ENCODE data around the gene PRDM16.

The PRDM16 gene

DNA sequence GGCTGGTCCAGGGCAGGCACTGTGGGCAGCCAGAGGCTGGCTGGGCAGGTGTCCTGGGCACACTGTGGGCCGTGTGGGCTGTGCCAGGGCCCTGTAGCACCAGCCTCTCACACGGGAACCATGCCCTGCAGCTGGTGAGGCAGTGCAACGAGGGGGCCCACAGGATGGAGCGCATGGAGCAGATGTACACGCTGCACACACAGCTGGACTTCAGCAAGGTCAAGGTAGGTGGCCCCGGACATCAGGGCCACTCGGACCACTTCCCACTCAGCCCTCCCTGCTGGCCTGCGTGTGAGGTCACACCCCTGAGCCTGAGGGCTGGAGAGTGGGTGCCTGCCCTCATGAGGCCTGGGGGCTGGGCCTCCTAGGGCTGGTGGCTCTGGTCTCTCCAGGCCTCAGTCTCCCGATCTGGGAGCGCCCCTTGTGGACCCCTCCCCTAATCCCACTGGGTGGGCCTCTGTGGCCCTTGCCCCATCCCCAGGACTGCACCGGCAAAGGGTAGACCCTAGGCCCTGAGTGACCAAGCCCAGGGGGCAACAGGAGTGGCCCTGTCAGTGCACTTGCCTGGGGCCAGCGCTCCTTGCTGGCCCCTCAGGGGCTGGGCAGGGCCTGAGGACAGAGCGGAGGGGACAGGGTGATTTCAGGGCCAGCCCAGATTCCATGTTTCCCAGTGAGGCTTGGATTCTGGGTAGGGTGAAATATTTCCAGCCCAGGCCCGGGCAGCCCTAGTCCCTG is 407.0 kb downstream of the PRDM16 start:
- no peak for DNase-seq (ENCODE audit: extremely low read depth in 1 of 2, low read depth in 1 of 2)

DNA sequence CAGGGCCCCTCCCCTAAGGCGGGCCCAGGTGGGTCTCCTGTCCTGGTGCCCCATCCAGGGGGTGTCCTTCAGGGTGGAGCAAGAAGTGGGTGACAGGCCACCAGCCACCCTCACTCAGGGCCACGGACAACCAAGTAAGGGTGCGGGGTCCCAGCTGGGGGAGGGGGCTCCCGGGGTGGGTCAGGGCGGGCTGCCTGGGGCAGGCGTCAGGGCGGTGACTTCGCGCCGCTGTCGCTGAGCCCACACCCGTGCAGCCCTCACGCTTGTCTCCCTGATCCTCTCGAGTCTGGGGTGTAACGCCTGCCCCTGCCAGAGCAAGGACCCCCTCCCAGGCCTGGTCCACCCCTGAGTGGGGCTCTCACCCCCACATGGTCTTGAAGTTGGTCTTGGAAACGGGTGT is 407.7 kb downstream of the PRDM16 start:
- DNase-seq (ENCODE audit: extremely low read depth in 1 of 2, low read depth in 1 of 2), result no peak

DNA sequence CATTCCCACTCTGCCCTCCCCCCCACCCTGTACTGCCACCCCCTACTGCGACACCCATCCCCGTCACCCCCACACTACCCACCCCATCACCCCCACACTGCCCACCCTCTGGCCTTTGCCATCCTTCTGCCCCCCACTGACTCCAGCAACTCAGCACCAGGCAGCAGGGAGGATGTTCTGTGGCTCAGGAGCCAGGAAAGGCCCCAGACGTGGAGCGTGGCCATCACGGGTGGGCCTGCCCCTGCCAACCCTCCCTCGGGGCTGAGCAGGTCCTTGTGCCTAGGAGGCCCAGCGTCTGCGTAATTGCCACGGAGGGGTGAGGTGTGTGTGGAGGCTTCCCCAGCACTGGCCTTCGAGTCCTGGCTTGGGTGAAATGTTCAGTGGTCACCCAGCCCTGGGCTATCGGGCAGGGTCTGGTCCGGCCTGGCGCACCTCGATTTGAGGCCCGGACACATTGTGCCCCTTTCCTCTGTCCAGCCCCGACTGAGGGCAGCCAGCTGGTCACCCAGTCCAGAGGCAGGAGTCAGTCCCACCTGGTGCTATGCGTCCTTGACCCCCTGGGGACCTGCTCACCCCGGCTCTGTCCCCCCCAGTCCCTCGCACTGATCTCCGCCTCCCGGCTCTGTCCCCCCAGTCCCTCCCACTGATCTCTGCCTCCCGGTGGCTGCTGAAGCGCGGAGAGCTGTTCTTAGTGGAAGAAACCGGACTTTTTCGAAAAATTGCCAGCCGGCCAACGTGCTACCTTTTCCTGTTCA is 408.4 kb downstream of the PRDM16 start:
- DNase-seq (ENCODE audit: extremely low read depth in 1 of 2, low read depth in 1 of 2), result no peak

DNA sequence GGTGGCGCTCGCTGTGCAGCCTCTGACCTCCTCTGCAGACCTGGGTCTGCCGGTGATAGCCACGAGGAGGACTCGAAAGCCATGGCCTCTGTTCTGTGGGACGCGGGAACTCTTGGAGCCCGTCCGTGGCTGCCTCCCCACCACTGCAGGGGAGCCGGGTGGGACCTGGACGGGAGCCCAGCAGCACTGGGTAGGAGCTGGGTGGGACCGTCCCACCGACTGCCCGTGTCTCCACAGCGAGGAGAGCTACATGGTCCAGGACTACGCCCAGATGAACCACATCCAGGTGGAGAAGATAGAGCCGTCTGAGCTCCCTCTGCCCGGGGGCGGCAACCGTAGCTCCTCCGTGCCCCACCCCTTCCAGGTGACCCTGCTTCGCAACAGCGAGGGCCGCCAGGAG is 409.2 kb downstream of the PRDM16 start:
- no peak for DNase-seq (ENCODE audit: extremely low read depth in 1 of 2, low read depth in 1 of 2)

DNA sequence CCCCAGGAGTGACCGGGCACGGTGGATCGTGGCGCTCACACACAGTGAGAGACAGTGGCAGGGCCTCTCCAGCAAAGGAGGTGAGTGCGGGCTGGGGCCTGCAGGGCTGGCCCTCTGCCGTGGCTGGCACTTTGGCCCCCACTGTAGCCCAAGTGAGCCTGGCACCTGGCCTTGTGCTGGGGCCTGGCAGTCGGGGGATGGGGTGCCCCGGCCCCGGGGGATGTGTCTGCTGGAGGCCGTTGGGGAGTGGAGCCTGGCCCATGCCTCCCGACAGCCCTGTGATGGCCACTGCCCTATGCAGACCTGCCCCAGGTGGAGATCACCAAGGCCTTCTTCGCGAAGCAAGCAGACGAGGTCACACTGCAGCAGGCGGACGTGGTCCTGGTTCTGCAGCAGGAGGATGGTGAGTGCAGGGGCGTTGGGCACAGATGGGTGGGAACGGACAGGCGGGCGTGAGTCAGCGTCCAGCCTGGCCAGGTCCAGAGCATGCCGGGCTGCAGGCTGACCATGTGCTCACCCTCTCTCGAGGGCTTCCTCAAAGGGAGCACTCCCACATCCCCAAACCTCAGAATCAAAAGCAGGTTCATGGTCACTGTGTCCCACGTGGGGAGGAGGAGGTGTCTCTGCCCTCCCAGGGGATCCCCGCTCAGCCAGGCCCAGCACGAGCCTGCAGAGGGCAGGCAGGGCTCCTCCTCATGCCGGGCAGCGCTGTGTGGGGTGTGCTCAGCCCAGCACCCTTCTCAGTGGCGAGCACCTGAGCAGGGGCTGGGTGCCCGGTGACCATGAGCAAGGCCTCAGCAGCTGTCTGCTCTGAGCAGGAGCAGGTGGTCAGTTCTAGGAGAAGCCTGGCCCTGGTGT is 410.7 kb downstream of the PRDM16 start:
- DNase-seq (ENCODE audit: extremely low read depth in 1 of 2, low read depth in 1 of 2), result no peak

DNA sequence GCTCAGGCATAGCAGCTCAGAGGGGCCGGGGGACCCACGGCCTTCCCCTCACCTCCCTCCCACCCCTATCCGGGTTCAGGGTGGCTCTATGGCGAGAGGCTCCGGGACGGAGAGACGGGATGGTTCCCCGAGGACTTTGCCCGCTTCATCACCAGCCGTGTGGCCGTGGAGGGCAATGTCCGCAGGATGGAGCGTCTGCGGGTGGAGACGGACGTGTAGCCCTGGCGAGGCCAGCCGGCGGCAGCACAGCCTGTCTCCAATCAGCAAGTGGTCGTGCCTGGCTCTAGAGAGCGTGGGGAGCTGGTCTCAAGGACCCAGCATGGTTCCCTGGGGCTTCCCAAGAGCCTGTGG is 411.3 kb downstream of the PRDM16 start:
- no peak for DNase-seq (ENCODE audit: extremely low read depth in 1 of 2, low read depth in 1 of 2)

DNA sequence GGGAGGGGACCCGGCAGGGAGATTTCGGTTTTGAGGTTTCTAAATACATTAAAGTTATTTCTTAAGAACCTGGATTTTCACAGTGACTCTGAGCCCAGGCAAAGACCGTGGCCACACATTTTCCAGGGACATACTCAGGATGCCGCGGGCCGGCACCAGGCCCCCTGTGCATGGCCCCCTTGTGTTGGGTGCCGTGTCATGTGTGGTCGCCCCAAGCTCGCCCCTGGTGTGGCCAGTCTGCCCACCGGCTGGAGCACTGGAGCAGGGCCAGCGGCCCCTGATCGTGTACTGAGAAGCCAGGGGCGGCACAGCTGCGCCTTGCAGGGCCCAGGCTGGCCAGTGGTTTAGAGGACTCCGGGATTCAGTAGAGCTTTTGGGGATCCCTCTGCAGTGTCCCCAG is 412.0 kb downstream of the PRDM16 start:
- DNase-seq (ENCODE audit: extremely low read depth in 1 of 2, low read depth in 1 of 2), result no peak

DNA sequence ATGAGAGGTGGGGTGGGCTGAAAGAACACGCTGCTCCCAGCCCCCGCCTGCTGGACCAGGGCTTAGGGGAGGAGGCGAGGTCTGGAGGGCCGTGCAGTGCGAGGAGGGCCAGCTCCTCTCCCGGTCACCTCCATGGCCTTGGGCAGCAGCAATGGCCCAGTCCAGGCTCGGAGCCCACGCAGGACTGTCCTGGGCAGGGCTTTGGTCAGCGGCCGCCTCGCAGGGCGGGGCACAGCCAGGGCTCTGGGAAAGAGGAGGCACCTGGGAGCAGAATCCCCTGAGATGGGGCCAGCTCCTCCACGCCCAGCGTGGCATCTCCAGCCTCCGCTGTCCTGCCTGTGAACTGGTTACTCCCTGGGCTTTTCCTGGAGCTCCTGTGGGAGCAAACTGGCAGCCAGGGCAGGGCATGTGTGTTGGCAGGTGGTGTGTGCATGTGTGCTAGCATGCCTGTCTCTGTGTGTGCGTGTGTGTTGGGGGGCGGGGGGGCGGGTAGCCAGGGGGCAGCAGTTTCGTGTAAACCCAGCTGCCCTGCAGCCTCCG is 412.9 kb downstream of the PRDM16 start:
- no peak for DNase-seq (ENCODE audit: extremely low read depth in 1 of 2, low read depth in 1 of 2)

DNA sequence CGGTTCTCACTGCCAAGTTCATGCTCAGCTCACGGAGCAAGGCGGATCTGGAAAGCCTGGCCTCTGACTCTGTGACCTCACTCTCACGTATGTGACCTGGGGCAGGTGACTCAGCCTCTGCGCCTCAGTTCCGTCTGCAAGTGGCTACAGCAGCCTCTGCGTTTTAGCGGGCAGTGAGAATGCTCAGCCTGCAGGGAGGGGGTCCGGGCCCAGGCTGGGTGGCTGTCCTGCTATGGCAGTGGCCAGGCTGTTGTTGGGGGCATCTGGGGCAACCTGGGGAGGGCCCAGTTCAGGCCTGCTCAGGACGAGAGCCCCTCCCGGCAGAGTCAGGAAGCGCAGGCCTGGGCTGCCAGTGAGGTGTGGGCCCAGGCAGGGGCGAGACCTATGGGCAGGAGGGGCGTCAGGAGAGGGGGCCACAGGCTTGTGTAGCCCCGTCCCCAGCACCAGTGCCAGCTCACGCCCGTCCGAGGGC is 413.4 kb downstream of the PRDM16 start:
- DNase-seq (ENCODE audit: extremely low read depth in 1 of 2, low read depth in 1 of 2), result no peak

DNA sequence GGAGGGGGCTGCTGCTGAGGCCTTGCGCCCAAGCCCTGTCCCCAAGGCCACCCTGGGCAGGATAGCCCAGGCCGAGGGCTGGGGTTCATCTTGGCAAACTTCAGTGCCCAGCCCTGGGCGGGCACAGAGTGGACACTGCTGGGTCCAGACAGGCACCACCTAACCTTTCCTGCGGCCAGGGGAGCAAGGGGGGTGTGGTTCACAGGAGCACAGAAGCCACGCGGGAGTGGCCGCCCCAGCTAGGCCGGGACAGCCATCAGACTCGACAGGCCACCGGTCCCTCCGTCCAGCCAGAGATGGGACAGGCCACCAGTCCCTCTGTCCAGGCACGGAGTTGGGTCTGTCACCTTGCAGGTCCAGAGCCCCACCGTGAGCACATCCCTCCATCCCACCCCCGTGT is 414.4 kb downstream of the PRDM16 start:
- no peak for DNase-seq (ENCODE audit: extremely low read depth in 1 of 2, low read depth in 1 of 2)

DNA sequence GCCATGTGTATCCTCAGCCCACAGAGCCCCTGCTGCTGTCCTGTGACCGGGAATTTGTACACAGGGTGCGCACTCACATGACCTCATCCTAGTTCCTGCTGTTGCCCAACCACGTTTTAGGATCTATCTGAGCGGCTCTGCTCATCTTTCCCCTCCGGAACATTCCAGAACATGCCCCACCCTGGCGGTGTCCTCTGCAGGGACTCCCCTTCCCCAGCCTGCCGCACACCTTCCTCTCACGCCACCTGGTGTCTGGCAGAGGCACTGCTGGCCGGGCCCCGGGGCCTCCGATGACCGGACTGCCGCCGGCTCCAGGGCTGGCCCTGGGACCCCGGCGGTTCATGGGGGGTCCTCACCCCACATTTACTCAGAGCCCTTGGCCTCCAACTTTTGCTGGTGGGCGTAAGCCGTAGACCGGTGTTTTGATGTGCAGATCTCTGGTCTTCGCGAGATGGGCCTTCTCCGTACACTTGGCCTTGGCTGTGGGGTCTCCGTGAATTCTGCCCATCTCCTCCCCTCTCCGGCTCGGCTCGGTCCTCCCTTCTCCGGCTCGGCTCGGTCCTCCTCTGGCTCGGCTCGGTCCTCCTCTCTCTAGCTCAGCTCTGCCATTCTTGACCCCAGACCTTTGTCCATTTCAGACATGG is 414.9 kb downstream of the PRDM16 start:
- DNase-seq (ENCODE audit: extremely low read depth in 1 of 2, low read depth in 1 of 2), result peak in 1 of 2 donors; percentile 24

DNA sequence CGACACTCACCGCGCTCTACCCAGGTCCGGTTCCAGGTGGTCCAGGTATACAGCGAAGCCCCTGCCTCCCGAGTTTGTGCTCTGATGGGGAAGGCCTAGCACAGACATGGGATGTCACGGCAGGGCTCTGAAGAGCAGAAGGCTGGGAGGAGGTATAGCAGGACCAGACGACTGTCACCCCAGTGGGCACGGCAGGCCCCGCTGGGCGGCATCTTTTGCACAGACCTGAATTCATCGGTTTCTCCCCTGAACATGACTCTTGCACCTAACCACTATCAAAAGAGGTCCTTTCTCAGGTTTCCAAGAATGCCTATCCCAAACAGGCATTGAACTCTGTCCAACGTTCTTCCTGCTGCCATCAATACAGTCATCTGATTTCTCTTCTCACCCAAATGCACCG is 416.0 kb downstream of the PRDM16 start:
- no peak for DNase-seq (ENCODE audit: extremely low read depth in 1 of 2, low read depth in 1 of 2)

Data from activated CD8-positive, alpha-beta memory T cell treated with anti-CD3 and anti-CD28 coated beads for 1 hour (primary cell).